ENCODE data around the gene TEPSIN. TPM values are rescaled to one million over a fixed set of nuclear protein-coding genes. Genes with fewer than 3 reads are reported as not detected.

TEPSIN gene
- total RNA-seq, 1 experiment from 2014 or later: 40.7 TPM

DNA sequence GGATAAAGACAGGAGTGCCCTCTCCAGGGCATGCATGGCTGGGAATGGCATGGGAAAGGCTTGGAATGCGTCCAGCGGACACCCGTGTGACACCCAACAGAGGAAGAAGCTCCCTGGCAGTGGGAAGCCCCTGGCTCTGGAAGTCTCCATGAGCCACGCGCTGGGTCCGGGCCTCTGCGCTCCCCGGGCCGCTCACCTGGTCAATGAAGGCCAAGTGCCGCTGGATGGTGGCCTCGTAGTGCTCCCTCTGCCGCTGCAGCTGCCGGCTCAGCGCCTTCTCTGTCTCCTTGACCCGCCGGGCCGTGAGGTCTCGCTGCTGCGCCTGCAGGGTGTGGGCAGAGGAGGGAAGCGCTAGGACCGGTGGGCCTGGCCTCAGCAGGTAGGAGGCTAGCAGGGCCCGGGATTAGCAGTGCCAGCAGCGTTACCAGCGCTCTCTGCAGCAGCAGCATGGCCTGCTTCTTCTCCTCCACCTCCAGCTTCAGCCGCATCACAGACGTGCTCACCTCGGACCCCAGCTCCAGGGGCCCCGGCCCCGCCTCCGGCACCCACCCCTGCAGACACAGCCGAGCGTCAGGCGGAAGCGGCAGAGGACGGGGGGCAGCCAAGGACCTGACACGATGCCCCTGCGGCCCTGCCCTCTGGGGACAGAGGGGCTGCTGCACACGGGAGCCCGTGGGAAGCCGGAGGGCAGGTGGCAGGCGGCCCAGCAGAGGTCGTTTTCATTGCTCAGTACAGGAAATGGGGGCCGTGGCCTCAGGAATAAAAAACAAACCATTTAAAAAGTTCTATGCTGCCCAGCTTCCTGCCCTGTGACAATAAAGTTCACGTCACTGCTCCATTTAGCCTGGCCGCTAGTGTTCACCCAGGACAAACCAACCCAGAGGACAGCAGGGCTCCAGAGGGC, 42.1 kb downstream of the TEPSIN start:
- H3K4me1 Mint-ChIP-seq: no peaks in the 10 kb centered on the region
- H3K9me3 Mint-ChIP-seq: no peaks in the 10 kb centered on the region
- TF ChIP-seq, protein P1, sequence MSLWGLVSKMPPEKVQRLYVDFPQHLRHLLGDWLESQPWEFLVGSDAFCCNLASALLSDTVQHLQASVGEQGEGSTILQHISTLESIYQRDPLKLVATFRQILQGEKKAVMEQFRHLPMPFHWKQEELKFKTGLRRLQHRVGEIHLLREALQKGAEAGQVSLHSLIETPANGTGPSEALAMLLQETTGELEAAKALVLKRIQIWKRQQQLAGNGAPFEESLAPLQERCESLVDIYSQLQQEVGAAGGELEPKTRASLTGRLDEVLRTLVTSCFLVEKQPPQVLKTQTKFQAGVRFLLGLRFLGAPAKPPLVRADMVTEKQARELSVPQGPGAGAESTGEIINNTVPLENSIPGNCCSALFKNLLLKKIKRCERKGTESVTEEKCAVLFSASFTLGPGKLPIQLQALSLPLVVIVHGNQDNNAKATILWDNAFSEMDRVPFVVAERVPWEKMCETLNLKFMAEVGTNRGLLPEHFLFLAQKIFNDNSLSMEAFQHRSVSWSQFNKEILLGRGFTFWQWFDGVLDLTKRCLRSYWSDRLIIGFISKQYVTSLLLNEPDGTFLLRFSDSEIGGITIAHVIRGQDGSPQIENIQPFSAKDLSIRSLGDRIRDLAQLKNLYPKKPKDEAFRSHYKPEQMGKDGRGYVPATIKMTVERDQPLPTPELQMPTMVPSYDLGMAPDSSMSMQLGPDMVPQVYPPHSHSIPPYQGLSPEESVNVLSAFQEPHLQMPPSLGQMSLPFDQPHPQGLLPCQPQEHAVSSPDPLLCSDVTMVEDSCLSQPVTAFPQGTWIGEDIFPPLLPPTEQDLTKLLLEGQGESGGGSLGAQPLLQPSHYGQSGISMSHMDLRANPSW (CRISPR knock-in tag; conservative IDR thresholded peaks at IDR 0.05; ENCODE audit: low read depth): no peak
- TF ChIP-seq SMAD4 (CRISPR knock-in tag; IDR thresholded peaks at IDR 0.05) (no peak), MAX (CRISPR knock-in tag; IDR thresholded peaks at IDR 0.05) (no peak), ZBTB21 (CRISPR knock-in tag; IDR thresholded peaks at IDR 0.05; ENCODE audit: borderline replicate concordance) (no peak), ZNF317 (CRISPR knock-in tag; IDR thresholded peaks at IDR 0.05; ENCODE audit: borderline replicate concordance, low read depth) (no peak), RORB (CRISPR knock-in tag; IDR thresholded peaks at IDR 0.05) (no peak), USF2 (CRISPR knock-in tag; IDR thresholded peaks at IDR 0.05) (no peak), SP1 (CRISPR knock-in tag; conservative IDR thresholded peaks at IDR 0.05) (no peak), SOX15 (CRISPR knock-in tag; IDR thresholded peaks at IDR 0.05) (no peak), ESRRA (CRISPR knock-in tag; IDR thresholded peaks at IDR 0.05; ENCODE audit: borderline replicate concordance) (no peak), ZNF121 (CRISPR knock-in tag; IDR thresholded peaks at IDR 0.05) (no peak), NFATC4 (CRISPR knock-in tag; IDR thresholded peaks at IDR 0.05) (no peak), SMAD3 (CRISPR knock-in tag; IDR thresholded peaks at IDR 0.05; ENCODE audit: borderline replicate concordance) (no peak)
- H3K27ac Mint-ChIP-seq: no peak overlapping the region
- no peak overlapping the region for H3K4me3 Mint-ChIP-seq
- CTCF ChIA-PET: no interaction called here
- POLR2A ChIA-PET: no interaction called here
- ATAC-seq: no peak
- no peak for DNase-seq (ENCODE audit: low spot score)
- peaks cover 2% of the 10 kb centered on the region; the same call in 1 of the 2 replicates for H3K36me3 Mint-ChIP-seq
- no peaks in the 10 kb centered on the region for H3K27me3 Mint-ChIP-seq (ENCODE audit: low read depth)

GRCh38 chr17:81195941-81196495, 42.8 kb downstream of the TEPSIN start:
- ATAC-seq (no peak), DNase-seq (ENCODE audit: low spot score) (no peak)
- no peak overlapping the region for H3K27ac Mint-ChIP-seq
- H3K36me3 Mint-ChIP-seq: peaks cover 2% of the 10 kb centered on the region; the same call in 1 of the 2 replicates
- CTCF ChIA-PET: no interaction called here
- no peak overlapping the region for H3K4me3 Mint-ChIP-seq
- no peaks in the 10 kb centered on the region for H3K9me3 Mint-ChIP-seq
- no peaks in the 10 kb centered on the region for H3K27me3 Mint-ChIP-seq (ENCODE audit: low read depth)
- H3K4me1 Mint-ChIP-seq: no peaks in the 10 kb centered on the region
- TF ChIP-seq CREM (CRISPR knock-in tag; IDR thresholded peaks at IDR 0.05) (no peak), E2F1 (CRISPR knock-in tag; IDR thresholded peaks at IDR 0.05) (no peak), GABPB1 (CRISPR knock-in tag; IDR thresholded peaks at IDR 0.05) (no peak), FOXJ3 (CRISPR knock-in tag; IDR thresholded peaks at IDR 0.05; ENCODE audit: borderline replicate concordance) (no peak), SMAD4 (CRISPR knock-in tag; IDR thresholded peaks at IDR 0.05) (no peak), ZNF219 (CRISPR knock-in tag; IDR thresholded peaks at IDR 0.05; ENCODE audit: borderline replicate concordance) (no peak), ZNF232 (CRISPR knock-in tag; IDR thresholded peaks at IDR 0.05) (no peak), FOXP1 (CRISPR knock-in tag; IDR thresholded peaks at IDR 0.05; ENCODE audit: borderline replicate concordance) (no peak), GTF2I (CRISPR knock-in tag; conservative IDR thresholded peaks at IDR 0.05) (no peak), ATF3 (CRISPR knock-in tag; conservative IDR thresholded peaks at IDR 0.05) (no peak), ZNF317 (CRISPR knock-in tag; IDR thresholded peaks at IDR 0.05; ENCODE audit: borderline replicate concordance, low read depth) (no peak), MYBL2 (CRISPR knock-in tag; IDR thresholded peaks at IDR 0.05) (no peak), RELA (CRISPR knock-in tag; IDR thresholded peaks at IDR 0.05; ENCODE audit: borderline replicate concordance) (no peak), KAT7 (CRISPR knock-in tag; IDR thresholded peaks at IDR 0.05; ENCODE audit: borderline replicate concordance) (no peak)
- TF ChIP-seq, protein P2, sequence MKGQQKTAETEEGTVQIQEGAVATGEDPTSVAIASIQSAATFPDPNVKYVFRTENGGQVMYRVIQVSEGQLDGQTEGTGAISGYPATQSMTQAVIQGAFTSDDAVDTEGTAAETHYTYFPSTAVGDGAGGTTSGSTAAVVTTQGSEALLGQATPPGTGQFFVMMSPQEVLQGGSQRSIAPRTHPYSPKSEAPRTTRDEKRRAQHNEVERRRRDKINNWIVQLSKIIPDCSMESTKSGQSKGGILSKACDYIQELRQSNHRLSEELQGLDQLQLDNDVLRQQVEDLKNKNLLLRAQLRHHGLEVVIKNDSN (CRISPR knock-in tag; IDR thresholded peaks at IDR 0.05): no peak
- TF ChIP-seq, protein P3, sequence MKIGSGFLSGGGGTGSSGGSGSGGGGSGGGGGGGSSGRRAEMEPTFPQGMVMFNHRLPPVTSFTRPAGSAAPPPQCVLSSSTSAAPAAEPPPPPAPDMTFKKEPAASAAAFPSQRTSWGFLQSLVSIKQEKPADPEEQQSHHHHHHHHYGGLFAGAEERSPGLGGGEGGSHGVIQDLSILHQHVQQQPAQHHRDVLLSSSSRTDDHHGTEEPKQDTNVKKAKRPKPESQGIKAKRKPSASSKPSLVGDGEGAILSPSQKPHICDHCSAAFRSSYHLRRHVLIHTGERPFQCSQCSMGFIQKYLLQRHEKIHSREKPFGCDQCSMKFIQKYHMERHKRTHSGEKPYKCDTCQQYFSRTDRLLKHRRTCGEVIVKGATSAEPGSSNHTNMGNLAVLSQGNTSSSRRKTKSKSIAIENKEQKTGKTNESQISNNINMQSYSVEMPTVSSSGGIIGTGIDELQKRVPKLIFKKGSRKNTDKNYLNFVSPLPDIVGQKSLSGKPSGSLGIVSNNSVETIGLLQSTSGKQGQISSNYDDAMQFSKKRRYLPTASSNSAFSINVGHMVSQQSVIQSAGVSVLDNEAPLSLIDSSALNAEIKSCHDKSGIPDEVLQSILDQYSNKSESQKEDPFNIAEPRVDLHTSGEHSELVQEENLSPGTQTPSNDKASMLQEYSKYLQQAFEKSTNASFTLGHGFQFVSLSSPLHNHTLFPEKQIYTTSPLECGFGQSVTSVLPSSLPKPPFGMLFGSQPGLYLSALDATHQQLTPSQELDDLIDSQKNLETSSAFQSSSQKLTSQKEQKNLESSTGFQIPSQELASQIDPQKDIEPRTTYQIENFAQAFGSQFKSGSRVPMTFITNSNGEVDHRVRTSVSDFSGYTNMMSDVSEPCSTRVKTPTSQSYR (CRISPR knock-in tag; IDR thresholded peaks at IDR 0.05): no peak
- POLR2A ChIA-PET: no interaction called here

Data from WTC11 (cell line).